Measurements from ENCODE around the gene WDR33. TPM values are rescaled to one million over a fixed set of nuclear protein-coding genes. Genes with fewer than 3 reads are reported as not detected.

The WDR33 gene
- total and polyA plus RNA-seq, 2 of the 13 experiments (the other 11 are each of a cell fraction or from before 2014, with no cell fraction given): 54.9 to 78.2 TPM

DNA sequence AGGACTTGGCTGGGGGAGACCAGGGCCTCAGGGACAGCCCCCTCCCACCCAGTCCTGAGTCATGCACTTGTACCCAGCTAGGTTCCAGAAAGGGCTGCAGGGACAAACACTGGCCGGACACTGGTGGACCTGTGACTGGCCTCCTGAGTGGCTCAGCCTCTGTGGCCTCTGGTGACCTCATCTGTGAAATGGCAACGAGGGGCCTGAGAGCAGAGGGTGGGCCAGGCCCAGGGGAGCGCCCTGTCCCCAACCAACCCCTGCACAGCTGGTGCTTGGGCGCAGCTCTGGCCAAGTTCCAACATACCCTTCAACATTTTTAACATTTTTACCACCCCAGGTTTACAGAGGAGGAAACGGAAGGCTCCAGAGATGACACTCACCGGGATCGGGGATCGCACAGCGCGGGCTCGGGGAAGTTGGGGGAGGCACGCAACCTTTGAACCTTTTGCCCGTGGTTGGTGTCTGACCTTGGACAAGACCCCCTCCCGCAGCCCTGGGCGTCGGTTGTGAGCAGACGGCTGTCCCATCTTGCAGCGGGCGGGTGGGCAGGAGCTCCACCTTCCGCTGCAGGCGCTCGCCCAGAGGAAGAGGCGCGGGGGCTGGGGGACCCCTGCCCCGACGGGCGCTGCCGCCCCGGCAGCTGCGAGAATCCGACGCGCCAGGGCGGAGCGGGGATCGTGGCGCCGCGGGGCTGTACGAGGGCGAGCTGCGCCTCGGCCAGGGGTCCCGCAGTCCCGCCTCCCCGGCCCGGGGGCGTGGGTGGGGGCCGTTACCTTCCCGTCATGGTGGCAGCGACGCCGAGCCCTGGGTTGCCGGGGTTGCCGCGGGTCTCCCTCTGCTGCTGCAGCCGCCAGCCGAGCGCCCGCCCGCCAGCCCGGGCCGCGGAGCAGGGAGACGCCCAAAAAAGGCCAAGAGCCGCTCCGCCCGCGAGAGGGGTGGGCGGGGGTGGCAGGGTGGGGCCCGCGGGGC, 136.4 kb downstream of the WDR33 start (continued):
- TF ChIP-seq, protein P1, sequence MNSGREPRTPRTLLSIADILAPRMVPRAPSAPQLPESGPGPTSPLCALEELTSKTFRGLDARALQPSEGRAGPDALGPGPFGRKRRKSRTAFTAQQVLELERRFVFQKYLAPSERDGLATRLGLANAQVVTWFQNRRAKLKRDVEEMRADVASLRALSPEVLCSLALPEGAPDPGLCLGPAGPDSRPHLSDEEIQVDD (CRISPR knock-in tag; IDR thresholded peaks at IDR 0.05; ENCODE audit: borderline replicate concordance): no peak
- TF ChIP-seq BCL6 (CRISPR knock-in tag; IDR thresholded peaks at IDR 0.05): 0 out of 2 replicates have a peak, but pooled peaks have one; percentile 8
- no peak for TF ChIP-seq ZSCAN12 (CRISPR knock-in tag; IDR thresholded peaks at IDR 0.05)
- TF ChIP-seq, protein P2, sequence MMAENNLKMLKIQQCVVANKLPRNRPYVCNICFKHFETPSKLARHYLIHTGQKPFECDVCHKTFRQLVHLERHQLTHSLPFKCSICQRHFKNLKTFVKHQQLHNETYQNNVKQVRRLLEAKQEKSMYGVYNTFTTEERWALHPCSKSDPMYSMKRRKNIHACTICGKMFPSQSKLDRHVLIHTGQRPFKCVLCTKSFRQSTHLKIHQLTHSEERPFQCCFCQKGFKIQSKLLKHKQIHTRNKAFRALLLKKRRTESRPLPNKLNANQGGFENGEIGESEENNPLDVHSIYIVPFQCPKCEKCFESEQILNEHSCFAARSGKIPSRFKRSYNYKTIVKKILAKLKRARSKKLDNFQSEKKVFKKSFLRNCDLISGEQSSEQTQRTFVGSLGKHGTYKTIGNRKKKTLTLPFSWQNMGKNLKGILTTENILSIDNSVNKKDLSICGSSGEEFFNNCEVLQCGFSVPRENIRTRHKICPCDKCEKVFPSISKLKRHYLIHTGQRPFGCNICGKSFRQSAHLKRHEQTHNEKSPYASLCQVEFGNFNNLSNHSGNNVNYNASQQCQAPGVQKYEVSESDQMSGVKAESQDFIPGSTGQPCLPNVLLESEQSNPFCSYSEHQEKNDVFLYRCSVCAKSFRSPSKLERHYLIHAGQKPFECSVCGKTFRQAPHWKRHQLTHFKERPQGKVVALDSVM (CRISPR knock-in tag; IDR thresholded peaks at IDR 0.05): no peak
- TF ChIP-seq ZZZ3 (CRISPR knock-in tag; IDR thresholded peaks at IDR 0.05; ENCODE audit: borderline replicate concordance): no peak
- 0 out of 2 replicates have a peak, but pooled peaks have one; percentile 34 for TF ChIP-seq JUND (CRISPR knock-in tag; IDR thresholded peaks at IDR 0.05)
- no peak for TF ChIP-seq ZKSCAN1 (IDR thresholded peaks at IDR 0.05; ENCODE audit: low read length)
- TF ChIP-seq ASH2L (IDR thresholded peaks at IDR 0.05; ENCODE audit: insufficient read length, low read depth, low read length): no peak
- TF ChIP-seq ZNF20 (CRISPR knock-in tag; IDR thresholded peaks at IDR 0.05): no peak
- TF ChIP-seq ZNF749 (CRISPR knock-in tag; IDR thresholded peaks at IDR 0.05; ENCODE audit: borderline replicate concordance): no peak
- TF ChIP-seq, protein P3, sequence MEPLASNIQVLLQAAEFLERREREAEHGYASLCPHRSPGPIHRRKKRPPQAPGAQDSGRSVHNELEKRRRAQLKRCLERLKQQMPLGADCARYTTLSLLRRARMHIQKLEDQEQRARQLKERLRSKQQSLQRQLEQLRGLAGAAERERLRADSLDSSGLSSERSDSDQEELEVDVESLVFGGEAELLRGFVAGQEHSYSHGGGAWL (CRISPR knock-in tag; IDR thresholded peaks at IDR 0.05): no peak; the same call in 1 of the 2 replicates
- peak; percentile 27; the same call in 1 of the 2 replicates for TF ChIP-seq MTA1 (CRISPR knock-in tag; IDR thresholded peaks at IDR 0.05; ENCODE audit: borderline replicate concordance)
- TF ChIP-seq U2AF2 (IDR thresholded peaks at IDR 0.05; ENCODE audit: low read depth, low read length): no peak
- peak; percentile 53 for TF ChIP-seq ZMYM4 (CRISPR knock-in tag; IDR thresholded peaks at IDR 0.05)
- TF ChIP-seq ATF7 (IDR thresholded peaks at IDR 0.05): no peak
- no peak for TF ChIP-seq ATF7 (CRISPR knock-in tag; IDR thresholded peaks at IDR 0.05)
- TF ChIP-seq ZNF792 (CRISPR knock-in tag; IDR thresholded peaks at IDR 0.05): no peak
- no peak for TF ChIP-seq SALL2 (CRISPR knock-in tag; IDR thresholded peaks at IDR 0.05)
- TF ChIP-seq, protein P4, sequence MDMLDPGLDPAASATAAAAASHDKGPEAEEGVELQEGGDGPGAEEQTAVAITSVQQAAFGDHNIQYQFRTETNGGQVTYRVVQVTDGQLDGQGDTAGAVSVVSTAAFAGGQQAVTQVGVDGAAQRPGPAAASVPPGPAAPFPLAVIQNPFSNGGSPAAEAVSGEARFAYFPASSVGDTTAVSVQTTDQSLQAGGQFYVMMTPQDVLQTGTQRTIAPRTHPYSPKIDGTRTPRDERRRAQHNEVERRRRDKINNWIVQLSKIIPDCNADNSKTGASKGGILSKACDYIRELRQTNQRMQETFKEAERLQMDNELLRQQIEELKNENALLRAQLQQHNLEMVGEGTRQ (IDR thresholded peaks at IDR 0.05; ENCODE audit: low read depth, low read length): no peak
- TF ChIP-seq, protein P4 (CRISPR knock-in tag; IDR thresholded peaks at IDR 0.05; ENCODE audit: borderline replicate concordance): no peak
- TF ChIP-seq ZBTB42 (CRISPR knock-in tag; IDR thresholded peaks at IDR 0.05): no peak
- no peak for TF ChIP-seq SRY (CRISPR knock-in tag; IDR thresholded peaks at IDR 0.05)
- TF ChIP-seq ZNF441 (CRISPR knock-in tag; IDR thresholded peaks at IDR 0.05; ENCODE audit: borderline replicate concordance): no peak
- peak; percentile 74; the same call in 1 of the 2 replicates for TF ChIP-seq KDM5B (CRISPR knock-in tag; IDR thresholded peaks at IDR 0.05; ENCODE audit: borderline replicate concordance)
- no peak for TF ChIP-seq DMAP1 (CRISPR knock-in tag; IDR thresholded peaks at IDR 0.05)
- no peak for TF ChIP-seq ZNF354B (CRISPR knock-in tag; IDR thresholded peaks at IDR 0.05)
